HG03135 (cell line): ENCODE results near the gene CAMKK1.
"Not testable (repeated sequence)": the region's sequence is repeated elsewhere in the genome, so short reads cannot be mapped to it uniquely, and the experiment has no call there.

Source experiments
- ATAC-seq: cut with Tn5 transposase; IDR thresholded peaks from one replicate; pipeline ENCODE4 v1.9.1; 2021; ENCODE audit warnings: mild to moderate bottlenecking, moderate library complexity; ENCODE audit not compliant: unreplicated experiment

CAMKK1 gene

DNA sequence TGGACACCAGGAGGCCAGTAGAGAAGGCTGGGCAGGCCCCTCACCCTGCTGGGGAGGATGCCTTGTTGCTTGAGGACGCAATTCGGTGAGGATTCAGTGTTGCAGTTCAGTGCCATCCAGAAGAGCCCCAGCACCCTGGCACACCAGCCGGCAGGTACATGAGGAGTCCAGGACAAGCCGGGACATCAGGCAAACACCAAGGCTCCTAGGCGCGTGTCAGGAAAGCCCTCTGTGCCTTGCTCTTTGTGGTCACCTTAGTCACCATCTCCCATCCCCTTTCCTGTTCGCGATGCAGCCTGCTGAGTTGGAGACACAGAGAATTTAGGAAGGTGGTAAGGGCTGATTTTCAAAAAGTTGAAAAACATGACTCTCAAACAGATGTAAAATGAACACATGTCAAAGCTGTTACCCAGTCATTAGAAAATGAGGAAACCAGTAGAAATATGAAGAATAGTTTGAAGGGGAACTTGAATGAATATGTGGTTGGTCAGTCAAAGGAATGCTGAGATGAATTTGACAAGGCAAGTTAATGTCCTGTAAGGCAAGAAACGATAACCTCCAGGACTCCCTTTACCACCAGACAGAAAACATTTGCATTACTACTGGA is 44.5 kb downstream of the CAMKK1 start:
- ATAC-seq: no peak

DNA sequence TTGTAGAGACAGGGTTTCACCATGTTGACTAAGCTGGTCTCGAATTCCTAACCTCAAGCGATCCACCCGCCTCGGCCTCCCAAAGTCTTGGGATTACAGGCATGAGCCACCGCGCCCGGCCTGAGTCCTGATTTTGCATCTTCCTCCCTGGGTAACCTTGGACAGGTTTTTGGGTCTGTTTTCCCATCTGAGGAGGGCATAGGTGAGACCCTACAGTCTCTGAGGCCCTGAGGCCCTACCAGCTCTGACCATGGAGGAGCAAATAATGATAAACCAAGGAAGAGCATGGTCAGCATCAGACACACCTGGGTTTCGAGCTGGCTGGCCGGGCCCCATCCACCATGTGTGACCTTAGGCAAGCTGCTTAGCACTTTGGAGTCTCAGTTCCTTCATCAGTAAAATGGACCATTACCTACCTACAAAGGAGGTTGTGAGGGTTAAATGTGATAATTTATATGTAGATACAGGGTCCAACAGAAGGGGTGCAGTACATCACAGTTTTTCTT is 45.6 kb downstream of the CAMKK1 start:
- no peak for ATAC-seq

DNA sequence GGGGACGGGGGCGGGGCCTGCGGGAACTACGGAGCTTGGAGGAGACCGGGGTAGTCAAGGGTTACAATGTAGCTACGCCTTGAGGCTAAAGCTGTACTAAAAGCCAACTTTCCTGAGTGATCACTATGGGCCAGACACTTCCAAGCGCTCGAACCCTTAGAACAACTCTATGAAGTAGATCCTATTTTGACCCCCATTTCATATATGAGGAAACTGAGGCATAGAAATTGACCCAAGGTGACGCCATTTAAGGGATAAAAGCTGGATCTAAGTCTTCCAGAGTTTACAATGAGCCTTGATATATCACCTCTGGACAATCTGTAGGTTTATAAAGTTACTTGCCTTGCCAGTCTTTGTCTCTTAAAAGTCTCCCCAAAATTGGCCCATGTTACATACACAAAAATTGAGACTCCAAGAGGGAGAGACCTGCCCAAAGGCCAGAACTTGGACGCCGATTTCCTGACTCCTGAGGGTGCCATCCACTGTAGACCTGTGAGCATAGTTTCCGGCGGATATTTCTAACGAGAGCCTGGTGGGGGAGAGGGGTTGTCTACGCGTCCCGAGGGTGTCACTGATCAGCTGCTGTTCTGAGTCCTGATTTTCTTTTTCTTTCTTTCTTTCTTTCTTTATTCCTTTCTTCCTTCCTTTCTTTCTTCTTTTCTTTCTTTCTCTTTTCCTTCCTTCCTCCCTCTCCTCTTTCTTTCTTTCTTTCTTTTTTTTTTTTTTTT is 46.3 kb downstream of the CAMKK1 start:
- ATAC-seq: no peak

DNA sequence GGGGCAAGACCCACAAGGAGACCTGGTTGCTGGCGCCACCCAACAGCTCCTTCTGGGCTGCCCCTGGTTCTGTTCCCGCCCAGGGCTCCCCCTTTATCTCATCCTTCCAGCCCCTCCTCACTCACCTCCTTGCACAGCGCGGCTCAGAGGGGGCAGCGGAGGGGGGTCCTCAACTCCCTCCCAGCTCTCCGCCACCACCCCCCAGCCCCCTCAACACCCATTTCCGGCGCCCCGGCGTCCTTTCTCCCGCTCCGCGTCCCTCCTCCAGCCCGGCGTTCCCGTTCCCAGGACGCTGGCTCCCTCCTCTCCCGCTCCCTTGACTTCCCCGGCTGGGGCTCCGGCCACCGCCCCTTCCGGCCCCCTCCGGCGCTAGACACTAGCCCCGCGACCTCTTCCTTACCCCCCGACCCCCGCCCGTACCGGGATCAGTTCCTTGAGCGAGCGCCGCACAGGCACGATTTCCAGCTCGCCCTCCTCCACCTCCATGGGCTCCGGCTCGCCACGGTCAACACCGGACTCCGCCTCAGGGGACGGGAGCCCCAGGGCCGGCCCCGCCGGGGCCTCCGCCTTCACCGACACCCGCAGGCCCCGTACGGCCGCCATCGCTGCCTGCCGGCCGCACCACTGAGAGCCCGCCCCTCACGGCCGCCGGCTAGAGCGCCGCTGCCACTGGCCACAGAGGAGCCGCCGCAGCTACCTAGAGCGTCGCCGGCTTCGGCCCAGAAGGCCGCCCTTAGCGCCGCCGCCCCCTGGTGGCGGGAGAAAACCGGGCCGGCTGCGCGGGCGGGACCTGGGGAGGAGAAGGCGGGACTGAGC is 47.0 kb downstream of the CAMKK1 start, which contains the start of gene NCBP3:
TSS of gene NCBP3 (minus strand) at position 626 of the 816 bp plus-strand sequence. CDS start at position 603, 23 bp downstream.
- ATAC-seq: peak; percentile 95

DNA sequence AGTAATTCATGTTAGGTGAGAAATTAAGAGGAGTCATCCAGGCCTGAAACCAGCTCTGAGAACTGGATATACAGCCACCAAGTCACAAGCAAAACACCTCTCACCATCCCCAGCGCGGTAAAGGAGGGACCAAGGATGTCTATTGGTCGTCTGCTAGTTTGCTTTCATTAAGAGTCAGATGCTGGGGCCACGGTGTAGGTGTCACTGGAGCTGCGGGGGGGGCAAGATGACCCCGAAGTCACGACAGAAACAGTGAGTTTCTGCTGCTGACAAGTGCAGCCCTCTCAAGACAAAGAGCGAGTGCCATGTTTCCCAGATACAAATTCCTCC is 47.6 kb downstream of the CAMKK1 start:
- ATAC-seq: peak; percentile 14

DNA sequence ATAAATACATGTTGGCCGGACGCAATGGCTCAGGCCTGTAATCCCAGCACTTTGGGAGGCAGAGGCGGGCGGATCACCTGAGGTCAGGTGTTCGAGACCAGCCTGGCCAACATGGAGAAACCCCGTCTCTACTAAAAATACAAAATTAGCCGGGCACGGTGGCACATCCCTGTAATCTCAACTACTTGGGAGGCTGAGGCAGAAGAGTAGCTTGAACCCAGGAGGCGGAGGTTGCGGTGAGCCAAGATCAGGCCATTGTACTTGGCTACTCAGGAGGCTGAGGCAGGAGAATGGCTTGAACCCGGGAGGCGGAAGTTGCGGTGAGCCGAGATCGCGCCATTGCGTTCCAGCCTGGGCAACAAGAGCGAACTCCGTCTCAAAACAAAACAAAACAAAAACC is 48.3 kb downstream of the CAMKK1 start:
- not testable (repeated sequence) for ATAC-seq

DNA sequence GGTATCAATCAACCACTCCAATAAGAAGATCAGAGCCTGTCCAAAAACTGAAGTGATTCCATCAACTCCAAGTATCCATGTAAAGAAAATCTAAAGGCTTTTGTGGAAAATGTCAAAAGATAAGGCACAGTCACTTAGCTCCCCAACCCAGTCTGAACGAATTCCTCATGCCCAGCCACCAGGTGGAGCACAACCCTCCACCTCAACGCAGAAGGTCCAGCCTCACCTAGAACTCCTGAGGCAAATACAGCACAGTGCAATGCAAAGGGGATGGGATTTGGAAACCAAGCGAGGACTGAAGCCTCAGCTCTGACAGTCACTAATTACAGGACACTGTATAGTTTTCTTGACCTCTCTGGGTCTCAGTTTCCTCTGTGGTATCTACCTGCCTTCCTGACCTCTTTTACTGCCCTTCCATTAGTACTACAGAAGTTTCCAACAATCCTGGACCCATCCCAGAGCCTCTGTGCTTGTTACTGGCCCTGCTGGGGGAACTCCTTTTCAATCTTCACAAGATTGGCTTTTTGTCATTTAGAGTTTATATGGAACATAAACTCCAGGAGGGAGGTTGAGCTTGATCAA is 48.8 kb downstream of the CAMKK1 start:
- ATAC-seq: no peak

DNA sequence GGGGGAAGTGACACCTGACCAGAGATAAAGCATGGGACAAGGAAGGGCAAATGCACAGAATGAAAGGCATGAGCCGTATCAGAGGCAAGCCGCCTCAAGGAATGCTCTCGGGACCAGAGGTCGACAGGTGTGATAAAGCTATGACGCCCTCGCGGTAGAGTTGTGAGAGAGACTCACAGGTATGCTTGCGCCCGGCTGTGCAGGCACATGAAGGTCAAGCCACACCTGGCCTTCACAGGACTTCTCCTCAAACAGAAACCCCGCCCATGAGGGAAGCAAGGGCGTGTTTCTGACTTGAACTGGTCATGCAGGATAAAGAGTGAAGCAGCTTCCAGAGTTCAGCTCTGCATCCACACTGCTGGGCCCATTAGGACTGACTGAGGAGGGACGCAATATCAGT is 54.6 kb downstream of the CAMKK1 start:
- ATAC-seq: no peak

DNA sequence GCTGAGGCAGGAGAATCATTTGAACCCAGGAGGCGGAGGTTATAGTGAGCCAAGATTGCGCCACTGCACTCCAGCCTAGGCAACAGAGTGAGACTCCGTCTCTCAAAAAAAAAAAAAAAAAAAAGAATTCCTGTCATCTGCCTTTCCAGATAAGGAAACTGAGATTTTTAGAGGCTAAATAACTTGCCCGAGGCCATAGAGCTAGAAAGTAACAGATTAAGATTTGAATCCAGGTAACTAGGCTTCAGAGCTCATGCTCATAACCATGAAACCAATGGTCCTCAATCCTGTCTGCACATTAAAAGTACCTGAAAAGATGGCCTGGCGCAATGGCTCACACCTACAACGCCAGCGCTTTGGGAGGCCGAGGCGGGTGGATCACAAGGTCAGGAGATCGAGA is 56.3 kb downstream of the CAMKK1 start:
- ATAC-seq: no peak

DNA sequence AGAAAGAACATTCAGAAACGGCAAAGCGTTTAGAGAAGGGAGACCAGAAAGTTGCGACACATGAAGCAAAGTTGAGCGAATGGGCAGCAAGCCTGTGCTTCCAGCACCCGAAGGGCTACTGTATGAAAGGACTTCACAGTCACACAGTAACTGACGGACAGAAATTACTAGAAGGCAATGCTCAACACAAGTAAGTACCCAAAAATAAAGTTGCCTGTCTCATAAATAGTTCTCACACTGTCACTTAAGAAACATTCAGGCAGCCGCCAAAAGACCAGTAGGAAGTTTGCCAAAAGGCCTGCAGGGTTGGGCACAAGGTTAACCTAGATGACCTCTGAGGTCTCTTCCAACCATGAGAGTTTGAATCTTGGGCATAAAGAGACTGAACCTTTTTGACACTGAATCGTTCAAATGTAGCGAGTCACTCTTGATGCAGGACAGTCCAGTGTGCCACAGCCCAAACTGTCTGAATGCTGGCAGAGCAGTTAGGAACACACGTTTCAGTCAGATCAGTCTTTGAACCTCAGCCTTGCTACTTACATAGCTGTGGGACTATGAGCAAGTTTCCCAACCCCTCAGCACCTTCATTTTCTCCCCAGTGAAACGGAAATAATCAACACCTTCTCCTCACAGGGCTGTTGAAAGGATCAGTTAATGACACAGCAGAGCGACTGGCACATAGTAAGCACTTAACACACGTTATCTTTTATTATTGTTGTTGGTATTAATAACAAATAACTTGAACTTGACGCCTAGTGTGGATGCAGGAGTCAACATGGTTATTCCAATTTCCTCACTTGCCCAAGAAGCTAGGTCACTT is 57.2 kb downstream of the CAMKK1 start:
- no peak for ATAC-seq

DNA sequence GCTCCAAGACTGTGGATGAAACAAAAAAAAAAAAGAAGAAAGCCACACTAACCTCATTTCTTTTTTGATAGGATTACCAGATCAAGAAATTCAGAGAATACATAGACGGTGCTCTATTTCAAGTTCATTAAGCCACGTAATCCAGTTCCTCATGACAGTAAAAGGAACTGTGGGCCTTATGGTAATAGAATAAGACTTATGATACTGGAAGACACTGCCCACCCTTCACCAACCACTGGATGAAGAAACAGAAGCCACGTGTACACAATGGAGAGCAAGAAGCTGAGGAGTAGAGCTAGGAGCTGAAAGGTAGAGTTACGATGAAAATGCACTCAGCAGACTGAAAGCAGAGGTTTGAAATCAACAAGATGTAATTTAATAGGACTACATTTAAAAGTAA is 58.0 kb downstream of the CAMKK1 start:
- ATAC-seq: no peak

DNA sequence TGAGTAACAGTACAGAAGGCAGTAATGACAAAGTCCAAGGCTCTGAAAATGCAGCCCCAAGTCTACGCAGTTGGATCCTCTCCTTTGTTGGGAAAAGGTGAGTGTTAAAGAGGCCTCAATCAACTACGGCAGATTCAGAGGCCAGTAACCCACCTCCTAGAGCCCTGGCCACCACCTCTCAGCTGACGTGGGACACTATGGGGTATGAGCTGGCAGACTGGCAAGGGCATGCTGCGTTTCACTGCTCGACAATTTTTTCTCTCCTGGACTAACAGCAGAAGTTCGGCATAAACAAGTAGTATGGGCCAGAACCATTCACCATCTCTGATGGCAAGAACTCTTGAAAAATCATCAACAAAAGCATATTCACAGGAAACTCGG is 64.0 kb downstream of the CAMKK1 start:
- ATAC-seq: no peak

DNA sequence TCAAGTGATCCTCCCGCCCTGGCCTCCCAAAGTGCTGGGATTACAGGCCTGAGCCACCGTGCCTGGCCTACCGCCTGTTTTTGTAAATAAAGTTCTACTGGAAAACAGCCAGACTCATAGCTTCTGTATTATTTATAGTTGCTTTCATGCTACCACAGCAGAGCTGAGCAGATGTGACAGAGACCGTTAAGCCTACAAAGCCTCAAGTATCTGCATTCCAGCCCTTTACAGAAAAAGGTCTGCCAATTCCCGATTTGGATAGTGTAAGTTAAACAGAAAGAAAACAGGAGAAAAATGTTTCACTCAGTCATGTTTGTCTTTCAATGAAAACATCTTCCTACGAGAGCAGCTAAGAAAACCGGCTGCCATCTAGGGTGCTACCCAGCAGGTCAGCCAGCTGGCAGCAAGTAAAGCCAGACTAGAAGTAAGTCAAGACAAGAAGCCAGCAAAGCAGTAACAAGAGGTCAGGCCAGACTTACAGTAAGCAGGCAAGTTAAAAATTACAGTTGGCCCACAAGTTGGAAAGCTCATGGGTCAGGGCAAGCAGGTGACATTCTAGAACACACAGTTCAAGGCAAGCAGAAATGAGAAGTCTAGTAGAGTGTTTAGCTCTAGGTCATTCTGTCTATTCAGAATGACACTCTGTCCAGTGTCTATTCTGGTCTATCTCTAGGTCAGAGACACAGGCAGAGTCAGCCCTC is 64.6 kb downstream of the CAMKK1 start:
- no peak for ATAC-seq

DNA sequence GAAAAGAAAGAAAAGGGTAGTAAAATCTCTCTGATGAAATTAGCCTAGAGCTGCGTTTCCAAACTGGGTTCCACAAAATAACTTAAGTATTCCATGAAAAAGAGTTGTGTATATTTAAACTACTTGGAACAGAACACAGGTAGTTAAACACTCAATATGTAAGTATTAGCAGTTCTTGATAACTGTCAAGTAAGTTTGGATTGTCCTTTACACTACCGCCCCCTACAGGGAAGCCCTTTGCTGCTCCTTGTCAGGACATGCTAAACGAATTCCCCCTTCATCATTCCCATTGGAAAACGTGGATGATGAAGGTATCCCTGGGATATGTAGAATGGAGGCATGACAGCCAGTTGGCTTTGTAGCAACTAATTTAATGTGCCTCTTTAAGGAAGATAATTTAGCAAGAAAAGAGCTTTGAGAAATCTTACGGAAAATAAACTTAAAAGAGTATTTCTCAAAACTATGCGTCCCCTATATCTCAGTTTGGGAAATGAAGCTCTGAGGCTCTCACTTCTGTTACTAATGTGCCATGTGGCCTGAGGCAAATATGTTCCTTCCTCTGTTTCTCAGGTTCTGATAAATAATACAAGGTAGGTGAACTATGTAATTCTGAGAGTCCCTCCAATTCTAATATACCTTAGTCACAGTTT is 65.6 kb downstream of the CAMKK1 start:
- ATAC-seq: no peak

DNA sequence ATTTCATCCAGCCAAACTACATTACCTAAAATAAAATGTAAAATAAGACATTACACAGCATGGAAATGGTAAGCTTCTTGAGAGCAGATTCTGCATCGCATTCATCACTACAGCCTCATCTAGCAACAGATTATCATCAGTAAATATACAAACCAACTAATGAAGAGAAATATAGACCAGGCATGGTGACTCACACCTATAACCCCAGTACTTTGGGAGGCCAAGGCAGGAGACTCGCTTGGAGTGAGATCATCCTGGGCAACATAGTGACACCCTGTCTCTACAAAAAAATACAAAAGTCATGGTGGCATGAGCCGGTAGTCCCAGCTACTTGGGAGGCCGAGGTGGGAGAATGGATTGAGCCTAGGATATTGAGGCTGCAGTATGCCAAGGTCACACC is 66.7 kb downstream of the CAMKK1 start:
- no peak for ATAC-seq

DNA sequence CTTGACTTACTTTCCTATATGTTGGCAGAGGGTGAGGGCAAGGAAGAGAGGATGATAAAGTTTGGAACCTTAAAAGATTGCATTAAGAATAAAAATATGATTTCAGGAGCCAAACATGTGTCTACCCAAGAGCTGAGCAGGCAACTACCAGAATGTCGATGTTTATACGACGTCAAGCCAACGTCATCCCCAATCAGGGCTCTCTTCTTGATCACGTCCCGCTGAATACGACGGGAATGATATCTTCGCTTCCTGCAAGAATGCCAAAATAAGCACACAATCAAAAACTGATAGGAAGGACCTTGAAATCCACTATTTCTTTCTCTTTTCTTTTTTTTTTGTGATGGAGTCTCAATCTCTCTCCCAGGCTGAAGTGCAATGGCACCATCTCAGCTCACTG is 71.8 kb downstream of the CAMKK1 start:
- ATAC-seq: no peak

DNA sequence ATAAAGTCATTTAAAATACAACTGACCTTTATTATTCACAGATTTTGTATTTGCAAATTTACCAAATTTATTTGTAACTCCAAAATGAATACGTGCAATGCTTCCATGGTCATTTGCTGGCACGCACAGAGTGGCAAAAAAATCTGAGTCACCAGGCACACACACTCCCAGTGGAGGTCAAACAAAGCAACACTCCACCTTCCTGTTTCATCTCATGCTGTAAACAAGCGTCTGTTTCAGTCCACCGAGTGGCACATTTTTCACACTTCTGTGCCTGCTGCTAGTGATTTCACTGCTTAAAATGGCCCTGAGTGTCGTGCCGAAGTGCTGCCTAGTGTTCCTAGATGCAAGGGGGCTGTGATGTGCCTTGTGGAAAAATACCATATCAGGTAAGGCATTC is 74.1 kb downstream of the CAMKK1 start:
- no peak for ATAC-seq

DNA sequence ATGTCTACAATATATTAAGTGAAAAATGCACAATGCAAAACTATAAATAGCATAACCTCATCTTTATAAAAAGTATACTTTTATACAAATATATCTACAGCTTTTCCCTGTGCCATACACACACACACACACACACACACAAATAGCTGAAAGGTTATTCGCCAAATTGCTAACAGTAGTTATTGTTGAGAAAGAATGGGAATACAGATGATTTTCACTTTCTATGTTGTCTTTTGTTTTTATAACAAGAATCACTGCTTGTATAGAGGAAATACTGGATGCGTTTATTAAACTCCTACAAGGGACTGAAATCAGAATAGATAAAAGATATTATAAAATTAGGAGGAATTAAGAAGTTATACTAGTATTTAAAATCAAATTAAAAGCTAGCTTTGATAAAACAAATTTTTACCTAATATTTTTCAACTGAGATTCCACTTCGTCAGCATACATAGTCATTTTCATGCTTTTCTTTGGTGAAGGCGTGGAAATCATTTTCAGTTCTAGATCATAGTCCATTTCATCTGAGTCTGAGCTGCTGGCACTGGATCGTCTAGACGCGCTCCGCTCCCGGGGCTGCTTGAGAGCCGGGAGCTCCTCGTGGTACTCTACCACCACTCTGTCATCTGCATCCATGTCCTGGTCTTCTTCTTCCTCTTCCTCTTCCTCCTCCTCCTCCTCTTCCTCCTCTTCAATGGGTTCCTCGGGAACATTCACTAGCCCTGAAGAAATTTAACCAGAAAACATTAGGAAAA is 74.8 kb downstream of the CAMKK1 start:
- ATAC-seq: no peak

DNA sequence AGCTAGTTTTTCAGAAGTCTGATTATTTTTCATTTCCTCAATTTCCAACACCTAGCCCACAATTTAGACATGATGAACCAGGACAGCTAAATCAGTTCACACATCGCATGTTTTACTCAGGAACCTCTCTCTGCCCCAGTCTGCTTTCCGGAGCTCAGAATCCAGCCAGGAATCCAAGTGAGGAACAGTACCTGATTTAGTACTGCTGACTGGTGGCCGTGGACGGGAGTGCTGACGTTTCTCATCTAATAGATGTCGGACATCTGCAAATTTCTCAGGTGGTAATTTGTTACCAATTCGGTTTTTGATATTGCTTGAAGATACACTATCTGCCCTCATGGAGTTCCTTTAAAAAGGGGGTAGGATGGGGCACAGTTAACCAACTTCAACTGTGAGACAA is 76.9 kb downstream of the CAMKK1 start:
- ATAC-seq: no peak
